ENCODE measurements around the gene ZNF32. TPM values are rescaled to one million over a fixed set of nuclear protein-coding genes. Genes with fewer than 3 reads are reported as not detected.

Gene ZNF32
- total RNA-seq, 2 experiments from 2014 or later, result 12.2 to 13.5 TPM

- Mint-ChIP-seq H3K27me3 (peaks cover 25% of the 10 kb centered on the region), H3K27ac (no peak overlapping the region), H3K4me1 (ENCODE audit: low read depth) (no peaks in the 10 kb centered on the region), H3K9me3 (no peaks in the 10 kb centered on the region), H3K36me3 (no peaks in the 10 kb centered on the region), H3K4me3 (no peak overlapping the region)
- ChIA-PET POLR2A (no interaction called here), CTCF (interaction anchor here (1.3 kb wide), 1 partner anchor 10 kb away, joined by 9 read pairs; no protein-coding TSS in a partner anchor)
- intact Hi-C loops (cut with micrococcal nuclease), result no loop called here
- no peak for DNase-seq
Measured at GRCh38 chr10:43680035-43680434, 31.4 kb upstream of the ZNF32 start.

GRCh38 chr10:43679509-43679908 lies 30.8 kb upstream of the ZNF32 start:
- POLR2A ChIA-PET, result no interaction called here
- no peak for DNase-seq
- H3K27me3 Mint-ChIP-seq, result peaks cover 27% of the 10 kb centered on the region
- intact Hi-C loops (cut with micrococcal nuclease), result no loop called here
- no peak overlapping the region for H3K4me3 Mint-ChIP-seq
- H3K9me3 Mint-ChIP-seq, result no peaks in the 10 kb centered on the region
- CTCF ChIA-PET, result no interaction called here
- H3K36me3 Mint-ChIP-seq, result no peaks in the 10 kb centered on the region
- no peaks in the 10 kb centered on the region for H3K4me1 Mint-ChIP-seq (ENCODE audit: low read depth)
- H3K27ac Mint-ChIP-seq, result no peak overlapping the region

- Mint-ChIP-seq H3K9me3 (no peaks in the 10 kb centered on the region), H3K4me3 (no peak overlapping the region), H3K27ac (no peak overlapping the region), H3K4me1 (ENCODE audit: low read depth) (no peaks in the 10 kb centered on the region), H3K36me3 (no peaks in the 10 kb centered on the region), H3K27me3 (peaks cover 28% of the 10 kb centered on the region)
- DNase-seq, result no peak
- intact Hi-C loops (cut with micrococcal nuclease), result no loop called here
- ChIA-PET POLR2A (no interaction called here), CTCF (no interaction called here)
Measured at GRCh38 chr10:43678654-43679053, 30.0 kb upstream of the ZNF32 start.

- Mint-ChIP-seq H3K36me3 (no peaks in the 10 kb centered on the region), H3K27me3 (peaks cover 22% of the 10 kb centered on the region), H3K27ac (no peak overlapping the region), H3K4me3 (no peak overlapping the region), H3K9me3 (no peaks in the 10 kb centered on the region), H3K4me1 (ENCODE audit: low read depth) (no peaks in the 10 kb centered on the region)
- ChIA-PET CTCF (no interaction called here), POLR2A (no interaction called here)
- intact Hi-C loops (cut with micrococcal nuclease), result no loop called here
- no peak for DNase-seq
Measured at GRCh38 chr10:43676901-43677300, 28.2 kb upstream of the ZNF32 start.

- ChIA-PET CTCF (interaction anchor here (0.6 to 0.8 kb wide), 2 partner anchors 147 to 179 kb away, joined by 3 to 4 read pairs; no protein-coding TSS in a partner anchor), POLR2A (no interaction called here)
- Mint-ChIP-seq H3K9me3 (no peaks in the 10 kb centered on the region), H3K4me1 (ENCODE audit: low read depth) (no peaks in the 10 kb centered on the region), H3K4me3 (no peak overlapping the region), H3K36me3 (no peaks in the 10 kb centered on the region), H3K27me3 (peaks cover 21% of the 10 kb centered on the region), H3K27ac (no peak overlapping the region)
- intact Hi-C loops (cut with micrococcal nuclease), result no loop called here
- DNase-seq, result no peak
Measured at GRCh38 chr10:43676331-43676730, 27.6 kb upstream of the ZNF32 start.

- H3K4me1 Mint-ChIP-seq (ENCODE audit: low read depth), result no peaks in the 10 kb centered on the region
- DNase-seq, result no peak
- CTCF ChIA-PET, result interaction anchor here (3.1 to 5.2 kb wide), 2 partner anchors 8 to 711 kb away, joined by 20 to 44 read pairs; no protein-coding TSS in a partner anchor
- intact Hi-C loops (cut with micrococcal nuclease), result loop anchor here (5.0 kb wide), 1 partner anchor 713 kb away; the partner anchor contains the start of gene CXCL12
- no peak overlapping the region for H3K27ac Mint-ChIP-seq
- no peaks in the 10 kb centered on the region for H3K36me3 Mint-ChIP-seq
- H3K9me3 Mint-ChIP-seq, result no peaks in the 10 kb centered on the region
- peaks cover 22% of the 10 kb centered on the region for H3K27me3 Mint-ChIP-seq
- no peak overlapping the region for H3K4me3 Mint-ChIP-seq
- POLR2A ChIA-PET, result no interaction called here
Measured at GRCh38 chr10:43674553-43675210, 26.0 kb upstream of the ZNF32 start.

- H3K27me3 Mint-ChIP-seq, result peaks cover 27% of the 10 kb centered on the region
- no peaks in the 10 kb centered on the region for H3K9me3 Mint-ChIP-seq
- H3K4me1 Mint-ChIP-seq (ENCODE audit: low read depth), result no peaks in the 10 kb centered on the region
- ChIA-PET POLR2A (no interaction called here), CTCF (interaction anchor here (1.4 to 5.2 kb wide), 5 partner anchors 9 to 1185 kb away, joined by 5 to 44 read pairs (median 8); no protein-coding TSS in a partner anchor)
- no peak overlapping the region for H3K4me3 Mint-ChIP-seq
- intact Hi-C loops (cut with micrococcal nuclease), result loop anchor here (5.0 kb wide), 1 partner anchor 714 kb away; the partner anchor contains the start of gene CXCL12
- DNase-seq, result no peak
- no peak overlapping the region for H3K27ac Mint-ChIP-seq
- H3K36me3 Mint-ChIP-seq, result no peaks in the 10 kb centered on the region
Measured at GRCh38 chr10:43673471-43673870, 24.8 kb upstream of the ZNF32 start.

GRCh38 chr10:43671659-43672531 lies 23.2 kb upstream of the ZNF32 start:
- intact Hi-C loops (cut with micrococcal nuclease), result loop anchor here (1.0 to 5.0 kb wide), 6 partner anchors 11 to 1193 kb away; partner anchors contain the start of gene CXCL12
- Mint-ChIP-seq H3K27me3 (peaks cover 36% of the 10 kb centered on the region), H3K36me3 (no peaks in the 10 kb centered on the region), H3K27ac (no peak overlapping the region), H3K4me1 (ENCODE audit: low read depth) (peaks cover 3% of the 10 kb centered on the region), H3K4me3 (no peak overlapping the region), H3K9me3 (no peaks in the 10 kb centered on the region)
- ChIA-PET CTCF (interaction anchor here (0.7 to 5.2 kb wide), 6 partner anchors 9 to 1187 kb away, joined by 3 to 44 read pairs (median 8); no protein-coding TSS in a partner anchor), POLR2A (no interaction called here)
- DNase-seq, result peak; percentile 42

GRCh38 chr10:43669386-43669785 lies 20.7 kb upstream of the ZNF32 start:
- Mint-ChIP-seq H3K27me3 (peaks cover 42% of the 10 kb centered on the region), H3K9me3 (no peaks in the 10 kb centered on the region), H3K4me1 (ENCODE audit: low read depth) (peaks cover 4% of the 10 kb centered on the region), H3K4me3 (no peak overlapping the region), H3K36me3 (no peaks in the 10 kb centered on the region), H3K27ac (no peak overlapping the region)
- ChIA-PET CTCF (interaction anchor here (0.9 to 2.8 kb wide), 5 partner anchors 14 to 716 kb away, joined by 3 to 18 read pairs (median 4); partner anchors contain the start of gene CXCL12), POLR2A (no interaction called here)
- DNase-seq, result no peak
- intact Hi-C loops (cut with micrococcal nuclease), result no loop called here

GRCh38 chr10:43667761-43668386 lies 19.2 kb upstream of the ZNF32 start:
- H3K27ac Mint-ChIP-seq, result no peak overlapping the region
- intact Hi-C loops (cut with micrococcal nuclease), result no loop called here
- H3K4me3 Mint-ChIP-seq, result no peak overlapping the region
- H3K27me3 Mint-ChIP-seq, result peaks cover 38% of the 10 kb centered on the region
- H3K4me1 Mint-ChIP-seq (ENCODE audit: low read depth), result peaks cover 4% of the 10 kb centered on the region
- no peak for DNase-seq
- H3K36me3 Mint-ChIP-seq, result no peaks in the 10 kb centered on the region
- CTCF ChIA-PET, result interaction anchor here (1.8 to 2.9 kb wide), 2 partner anchors 22 to 719 kb away, joined by 4 to 11 read pairs; no protein-coding TSS in a partner anchor
- POLR2A ChIA-PET, result no interaction called here
- H3K9me3 Mint-ChIP-seq, result peaks cover 5% of the 10 kb centered on the region

- Mint-ChIP-seq H3K4me3 (no peak overlapping the region), H3K36me3 (no peaks in the 10 kb centered on the region), H3K27ac (no peak overlapping the region), H3K9me3 (peaks cover 6% of the 10 kb centered on the region), H3K4me1 (ENCODE audit: low read depth) (peaks cover 4% of the 10 kb centered on the region), H3K27me3 (peaks cover 38% of the 10 kb centered on the region)
- intact Hi-C loops (cut with micrococcal nuclease), result no loop called here
- no peak for DNase-seq
- CTCF ChIA-PET, result interaction anchor here (1.8 to 2.9 kb wide), 2 partner anchors 23 to 719 kb away, joined by 4 to 11 read pairs; no protein-coding TSS in a partner anchor
- POLR2A ChIA-PET, result no interaction called here
Measured at GRCh38 chr10:43667317-43667731, 18.6 kb upstream of the ZNF32 start.

- Mint-ChIP-seq H3K27ac (no peak overlapping the region), H3K36me3 (no peaks in the 10 kb centered on the region), H3K27me3 (peaks cover 36% of the 10 kb centered on the region), H3K4me3 (no peak overlapping the region), H3K9me3 (peaks cover 6% of the 10 kb centered on the region), H3K4me1 (ENCODE audit: low read depth) (peaks cover 4% of the 10 kb centered on the region)
- ChIA-PET POLR2A (no interaction called here), CTCF (interaction anchor here (1.8 to 2.9 kb wide), 2 partner anchors 23 to 720 kb away, joined by 4 to 11 read pairs; no protein-coding TSS in a partner anchor)
- intact Hi-C loops (cut with micrococcal nuclease), result no loop called here
- DNase-seq, result no peak
Measured at GRCh38 chr10:43666552-43666951, 17.9 kb upstream of the ZNF32 start.
